PC-3 (cell line): Measurements from ENCODE around the gene SCAF4.
"Not testable (repeated sequence)": the region's sequence is repeated elsewhere in the genome, so short reads cannot be mapped to it uniquely, and the experiment has no call there.

Experiments
- CTCF ChIP-seq: fragments of 300-600 bp; sonication (generic); conservative IDR thresholded peaks from 2 replicates; pipeline ENCODE4 v1.5.1; 2017; ENCODE audit warnings: antibody characterized with exemption, low read depth, mild to moderate bottlenecking, low read length
- EZH2phosphoT487 ChIP-seq: fragments of 300-600 bp; sonication (generic); IDR thresholded peaks from 2 replicates; pipeline ENCODE4 v1.6.1; 2018; ENCODE audit warnings: mild to moderate bottlenecking, antibody characterized with exemption, low read length, borderline replicate concordance

GRCh38 chr21:31665869-31666268, 66.0 kb downstream of the SCAF4 start:
- not testable (repeated sequence) for TF ChIP-seq CTCF, EZH2phosphoT487
